GM03348 (cell line): ENCODE measurements around the gene CNGB1.
"Not testable (repeated sequence)": the region's sequence is repeated elsewhere in the genome, so short reads cannot be mapped to it uniquely, and the experiment has no call there.

Source experiments
- DNase-seq: peaks from one replicate; pipeline ENCODE4 v3.0.0; 2012; ENCODE audit warnings: low spot score

The CNGB1 gene

DNA sequence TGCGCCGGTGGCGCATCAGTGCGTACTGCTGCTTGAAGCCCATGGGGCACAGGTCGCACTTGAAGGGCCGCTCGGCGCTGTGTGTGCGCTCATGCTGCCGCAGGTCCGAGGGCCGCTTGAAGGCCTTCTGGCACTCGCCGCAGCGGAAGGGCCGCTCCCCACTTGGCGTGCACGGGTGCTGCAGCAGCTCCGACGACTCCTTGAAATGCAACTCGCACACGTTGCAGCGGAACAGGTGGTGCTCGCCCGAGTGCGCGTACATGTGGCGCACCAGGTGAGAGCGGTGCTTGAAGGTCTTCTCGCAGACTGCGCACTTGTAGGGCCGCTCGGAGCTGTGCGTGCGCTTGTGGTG is 26.2 kb upstream of the CNGB1 start:
- DNase-seq, result no peak

DNA sequence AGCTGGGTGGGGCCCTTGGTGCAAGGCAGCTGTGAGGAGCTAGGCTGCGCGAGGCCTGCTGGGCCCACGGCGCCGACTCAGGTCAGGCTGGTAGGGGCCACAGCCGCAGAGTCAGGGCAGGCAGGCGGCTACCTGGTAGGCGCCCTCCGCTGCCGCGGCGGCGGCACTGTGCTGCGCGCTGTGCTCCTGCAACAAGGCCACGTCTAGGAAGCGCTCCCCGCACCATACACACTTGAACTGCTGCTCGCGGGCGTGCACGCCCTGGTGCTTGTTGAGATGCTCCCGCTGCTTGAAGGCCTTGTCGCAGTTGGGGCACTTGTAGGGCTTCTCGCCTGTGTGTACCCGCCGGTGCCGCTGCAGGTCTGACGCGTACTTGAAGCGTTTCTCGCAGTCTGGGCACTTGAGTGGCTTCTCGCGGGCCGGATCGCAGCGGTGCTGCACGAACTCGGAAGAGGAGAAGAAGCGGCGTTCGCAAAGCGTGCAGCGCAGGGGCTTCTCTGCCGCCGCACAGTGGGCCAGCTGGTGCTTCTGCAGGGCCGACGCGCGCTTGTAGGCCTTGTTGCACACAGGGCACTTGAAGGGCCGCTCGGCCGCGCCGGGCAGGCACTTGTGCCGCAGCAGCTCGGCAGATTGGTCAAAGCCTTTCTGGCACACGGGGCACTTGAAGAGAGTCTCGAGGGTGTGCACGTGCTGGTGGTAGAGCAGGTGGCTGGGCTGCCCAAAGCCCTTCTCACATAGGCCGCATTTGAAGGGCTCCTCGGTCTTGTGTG is 25.7 kb upstream of the CNGB1 start:
- DNase-seq, result no peak

DNA sequence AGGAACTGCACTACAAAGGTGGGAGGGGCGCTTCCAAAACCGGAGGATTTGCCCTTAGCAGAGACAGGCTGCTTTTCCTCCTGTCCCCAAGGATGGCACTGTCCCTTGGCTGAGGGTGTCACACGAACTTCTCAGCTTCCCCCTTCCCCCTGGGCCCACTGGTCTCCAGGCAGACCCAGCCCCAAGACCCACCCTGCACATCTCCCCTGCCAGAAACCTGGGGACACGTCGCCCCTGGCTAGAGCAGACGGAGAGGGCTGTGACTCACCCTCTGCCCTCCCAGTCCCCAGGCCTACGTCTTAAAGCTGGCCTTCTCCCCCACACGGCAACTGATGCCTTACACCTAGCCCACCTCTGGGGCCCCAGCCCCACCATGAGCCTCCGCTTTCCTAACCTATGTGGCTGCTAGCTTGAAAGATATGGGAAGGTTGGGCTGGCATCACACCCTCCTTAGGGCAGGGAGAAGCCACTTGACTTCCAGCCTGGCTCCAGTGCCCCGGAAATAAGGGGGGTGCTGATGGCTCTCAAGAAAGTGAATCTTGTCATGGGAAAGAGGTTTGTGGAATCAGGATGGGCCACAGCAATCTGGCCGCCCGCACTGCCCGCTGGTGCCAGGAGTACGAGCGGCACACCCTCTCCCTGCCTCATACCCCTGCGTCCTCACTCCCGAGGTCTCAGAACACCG is 24.9 kb upstream of the CNGB1 start:
- no peak for DNase-seq

DNA sequence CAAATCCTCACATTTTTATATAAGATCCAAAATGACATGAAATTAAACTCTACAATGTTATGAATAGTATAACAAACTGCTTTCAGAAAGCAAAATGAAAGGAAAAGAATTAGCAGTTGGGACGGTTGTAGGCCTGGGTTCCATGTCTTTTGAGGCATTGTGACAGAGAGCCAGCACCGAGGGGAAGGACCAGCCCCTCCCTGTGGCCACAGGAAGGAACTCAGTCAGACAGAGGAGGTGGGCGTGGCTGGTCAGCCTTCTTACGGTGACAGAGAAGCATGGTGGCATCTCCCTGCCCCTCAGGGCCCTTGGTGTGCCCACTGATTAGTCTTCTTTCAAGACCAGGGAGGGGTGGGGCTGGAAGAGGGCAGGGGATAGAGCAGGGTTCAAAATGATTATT is 23.9 kb upstream of the CNGB1 start:
- DNase-seq, result peak; percentile 48

DNA sequence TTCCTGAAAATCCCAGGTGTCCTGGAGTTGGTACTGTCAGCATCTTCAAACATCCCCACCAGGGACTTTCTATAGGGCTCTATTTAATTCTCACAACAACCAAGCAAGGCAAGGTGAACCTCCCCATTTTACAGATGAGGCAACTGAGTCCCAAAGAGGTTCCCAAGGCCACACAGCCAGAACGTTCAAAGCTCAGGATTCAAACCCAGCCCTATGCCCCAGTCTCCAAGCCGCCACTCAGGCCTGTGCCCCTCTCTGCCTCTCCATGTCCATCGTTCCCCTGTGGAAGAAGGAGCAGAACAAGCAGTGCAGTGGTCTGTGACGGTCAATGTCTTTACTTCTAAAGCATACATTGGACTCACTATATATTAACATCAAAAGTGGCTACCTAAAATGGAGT is 23.4 kb upstream of the CNGB1 start:
- DNase-seq, result no peak

DNA sequence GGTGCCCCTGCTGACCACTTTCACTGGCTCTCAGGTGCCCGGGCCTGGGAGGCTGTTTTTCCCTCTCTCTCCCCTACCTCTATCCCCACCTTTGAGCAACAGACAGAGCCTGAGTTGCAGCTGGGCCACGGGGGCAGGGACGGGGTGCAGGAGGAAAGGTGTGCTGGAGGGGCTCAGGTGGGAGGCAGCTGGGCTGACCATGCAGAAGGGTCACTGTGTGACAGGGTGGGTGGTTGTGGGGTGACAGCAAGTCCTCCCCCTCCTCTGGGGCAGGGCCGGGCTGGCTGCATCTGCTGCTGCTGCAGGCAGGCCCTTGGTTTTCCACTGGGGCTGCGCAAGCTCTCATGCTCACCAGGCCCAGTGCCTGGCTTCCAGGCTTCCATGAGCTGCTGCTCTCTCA is 23.0 kb upstream of the CNGB1 start:
- DNase-seq, result no peak

DNA sequence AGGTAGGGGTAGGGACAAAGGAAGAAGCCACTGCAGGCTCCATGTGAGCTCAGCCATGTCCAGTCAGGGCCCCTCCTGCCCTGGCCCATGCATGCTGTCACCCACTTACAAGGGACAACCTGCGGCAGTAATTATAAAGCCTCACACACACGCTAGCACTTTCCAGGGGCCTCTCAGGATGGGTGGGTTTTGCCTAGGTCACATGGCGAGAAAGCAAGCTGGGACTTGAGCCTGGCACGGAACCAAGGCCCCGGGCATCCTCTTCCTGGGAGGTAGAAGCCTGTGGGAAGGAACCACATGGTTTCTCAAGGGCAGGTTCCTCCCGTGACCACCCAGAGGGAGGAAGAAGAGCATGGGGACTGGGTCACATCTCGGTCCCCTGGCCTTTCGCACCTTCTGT is 22.5 kb upstream of the CNGB1 start:
- DNase-seq, result no peak

DNA sequence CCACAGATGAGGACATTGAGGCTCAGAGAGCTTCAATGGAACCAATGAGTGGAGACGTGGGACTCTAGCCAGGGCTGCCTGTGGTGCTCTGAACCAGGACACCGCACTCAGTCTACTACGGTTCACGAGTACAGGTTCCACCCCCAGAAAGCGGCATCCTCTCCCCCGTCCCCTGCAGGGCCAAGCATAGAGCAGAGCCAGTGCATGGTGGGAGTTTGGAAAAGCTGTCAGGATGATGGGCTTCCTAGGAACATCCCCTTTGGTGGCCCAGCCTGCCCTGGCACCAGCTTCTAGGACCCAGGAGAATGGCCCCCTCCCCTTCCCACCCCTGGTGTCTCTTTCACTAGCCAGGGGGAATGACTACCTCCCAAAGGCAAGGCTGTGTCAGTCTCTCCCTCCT is 21.2 kb upstream of the CNGB1 start:
- DNase-seq, result no peak

DNA sequence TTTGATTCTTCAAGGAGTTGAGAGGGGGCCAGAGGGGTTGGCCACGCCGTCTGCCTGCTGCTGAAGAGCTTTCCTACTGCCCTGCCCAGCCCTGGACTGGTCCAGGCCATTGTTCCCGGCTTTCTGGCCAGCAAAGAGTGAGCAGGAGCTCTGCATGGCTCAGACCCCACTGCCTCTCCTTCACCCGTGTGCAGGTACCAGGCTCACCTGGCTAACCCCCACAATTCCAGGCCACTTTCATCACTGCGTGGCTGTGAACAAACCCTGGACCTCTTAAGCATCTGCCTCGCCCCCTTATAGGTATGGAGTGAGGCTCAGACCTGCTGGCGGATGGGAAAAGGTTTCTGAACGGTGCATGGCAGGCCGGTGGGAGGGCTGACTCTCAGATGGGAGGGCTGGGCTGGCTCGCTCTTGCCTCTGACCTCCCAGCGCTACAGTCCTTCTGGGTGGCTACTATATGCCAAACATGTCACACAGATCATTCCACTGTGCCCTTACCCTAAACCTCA is 20.7 kb upstream of the CNGB1 start:
- DNase-seq, result no peak

DNA sequence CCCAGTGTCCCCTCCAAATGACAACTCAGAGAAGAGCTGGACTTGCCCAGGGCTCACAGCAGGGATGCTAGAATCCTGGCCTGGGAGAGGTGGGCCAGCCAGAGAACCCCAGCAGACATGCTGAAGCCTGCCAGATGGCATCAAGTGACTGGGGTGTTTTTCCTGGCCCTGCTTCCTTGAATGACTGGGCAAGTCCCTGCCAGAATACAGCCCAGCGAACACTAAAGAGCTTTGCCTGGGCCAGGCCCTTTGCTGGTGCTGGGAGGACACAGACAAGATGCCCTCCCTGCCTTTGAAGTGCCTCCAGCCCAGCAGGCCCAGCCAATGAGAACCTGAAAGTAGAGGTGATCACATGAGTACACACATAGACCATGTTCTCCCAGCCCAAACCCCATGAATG is 18.0 kb upstream of the CNGB1 start:
- DNase-seq, result no peak

DNA sequence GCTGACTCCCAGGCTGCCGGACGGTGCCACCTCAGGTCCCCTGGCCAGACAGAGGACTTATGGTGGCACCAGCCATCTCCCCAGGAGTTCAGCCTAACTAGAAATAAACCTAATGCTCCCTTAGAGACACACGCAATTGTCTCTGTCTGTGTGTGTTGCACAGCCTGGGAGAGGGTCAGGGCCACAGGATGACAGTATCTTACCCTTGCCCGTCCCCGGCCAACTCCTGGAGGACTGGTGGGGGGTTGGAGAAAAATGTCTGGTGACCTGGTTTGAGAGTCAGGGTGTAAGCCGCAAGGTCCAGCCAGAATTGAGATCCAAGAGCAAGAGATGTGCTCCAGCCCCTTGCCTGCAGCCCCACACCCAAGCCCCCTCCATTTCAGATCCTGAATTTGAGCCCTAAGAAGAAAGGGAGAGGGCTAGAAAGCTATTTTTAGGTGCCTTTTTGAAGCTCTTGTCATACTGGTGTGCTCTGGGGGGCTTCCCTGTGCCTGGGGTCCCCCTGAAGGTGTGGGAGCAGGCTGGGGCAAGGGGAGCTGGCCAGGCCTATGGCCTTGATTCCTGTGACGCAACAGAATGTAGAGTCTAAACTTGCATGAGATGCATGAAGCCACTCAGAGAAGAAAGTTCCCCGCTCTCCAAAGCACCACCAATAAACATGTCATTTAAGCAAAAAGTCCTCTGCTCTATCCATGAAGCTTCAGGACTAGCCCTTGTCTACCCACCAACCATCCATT is 16.7 kb upstream of the CNGB1 start:
- DNase-seq, result no peak

DNA sequence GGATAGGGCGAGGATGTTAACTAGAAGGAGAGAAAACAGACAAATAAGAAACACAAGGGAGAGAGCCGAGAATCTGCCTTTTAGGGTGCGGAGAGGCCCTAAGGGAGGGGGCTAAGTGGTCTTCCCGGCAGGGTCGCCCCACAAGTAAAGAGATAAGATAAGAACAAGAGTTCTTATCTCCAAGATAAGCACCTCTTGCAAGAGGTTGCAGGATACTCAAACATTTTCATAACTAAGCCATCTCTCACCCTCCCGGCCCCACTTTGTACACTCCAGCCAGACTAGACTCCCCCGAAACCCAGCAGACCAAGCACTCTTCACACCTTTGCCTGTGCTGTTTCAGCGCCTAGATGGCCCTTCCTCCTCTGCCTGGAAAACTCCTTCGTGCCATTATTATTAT is 15.3 kb upstream of the CNGB1 start:
- no peak for DNase-seq

DNA sequence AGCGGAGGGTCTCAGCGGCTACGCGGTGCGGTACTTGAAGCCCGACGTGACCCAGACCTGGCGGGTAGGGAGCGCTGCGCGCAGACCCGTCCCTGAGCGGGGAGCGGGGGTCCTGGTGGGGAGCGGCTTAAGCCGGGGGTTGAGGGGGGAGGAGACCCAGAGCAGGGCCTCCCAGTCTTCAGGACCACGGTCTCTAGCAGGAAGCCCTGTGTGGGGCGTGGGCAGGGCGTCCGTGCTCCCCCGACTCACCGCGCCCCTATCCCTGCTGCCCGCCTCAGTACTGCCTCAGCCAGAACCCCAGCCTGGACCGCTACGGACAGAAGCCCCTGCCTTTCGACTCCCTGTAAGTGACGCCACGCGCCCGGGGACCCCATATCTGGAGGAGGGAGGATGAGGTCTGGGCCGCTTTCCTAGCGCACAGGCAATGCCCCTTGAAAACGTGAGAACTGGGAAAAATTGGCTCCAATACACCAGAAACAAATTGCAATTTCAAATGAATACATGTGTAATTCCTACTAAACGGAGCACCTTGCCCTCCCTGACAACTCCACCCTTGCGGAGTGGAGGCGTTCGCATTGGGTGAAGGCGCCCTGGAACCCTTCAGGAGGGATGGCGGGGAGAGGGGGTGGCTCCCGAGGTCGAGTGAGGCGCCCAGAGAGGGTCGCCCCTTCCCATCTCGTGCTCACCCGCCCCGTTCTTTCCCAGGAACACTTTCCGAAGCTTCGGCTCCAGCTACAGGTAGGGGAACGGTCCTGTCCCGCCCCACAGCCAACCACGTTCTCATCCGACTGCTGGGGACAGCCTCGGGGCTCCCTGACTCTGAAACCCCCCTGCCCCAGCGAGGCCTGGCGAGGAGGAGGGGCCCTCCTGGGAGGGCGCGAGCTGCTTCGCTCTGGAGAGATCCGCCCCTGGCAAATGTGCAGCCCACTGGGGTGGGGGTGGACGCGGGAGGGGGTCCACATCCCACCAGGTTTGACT is 14.6 kb upstream of the CNGB1 start:
- DNase-seq, result no peak

DNA sequence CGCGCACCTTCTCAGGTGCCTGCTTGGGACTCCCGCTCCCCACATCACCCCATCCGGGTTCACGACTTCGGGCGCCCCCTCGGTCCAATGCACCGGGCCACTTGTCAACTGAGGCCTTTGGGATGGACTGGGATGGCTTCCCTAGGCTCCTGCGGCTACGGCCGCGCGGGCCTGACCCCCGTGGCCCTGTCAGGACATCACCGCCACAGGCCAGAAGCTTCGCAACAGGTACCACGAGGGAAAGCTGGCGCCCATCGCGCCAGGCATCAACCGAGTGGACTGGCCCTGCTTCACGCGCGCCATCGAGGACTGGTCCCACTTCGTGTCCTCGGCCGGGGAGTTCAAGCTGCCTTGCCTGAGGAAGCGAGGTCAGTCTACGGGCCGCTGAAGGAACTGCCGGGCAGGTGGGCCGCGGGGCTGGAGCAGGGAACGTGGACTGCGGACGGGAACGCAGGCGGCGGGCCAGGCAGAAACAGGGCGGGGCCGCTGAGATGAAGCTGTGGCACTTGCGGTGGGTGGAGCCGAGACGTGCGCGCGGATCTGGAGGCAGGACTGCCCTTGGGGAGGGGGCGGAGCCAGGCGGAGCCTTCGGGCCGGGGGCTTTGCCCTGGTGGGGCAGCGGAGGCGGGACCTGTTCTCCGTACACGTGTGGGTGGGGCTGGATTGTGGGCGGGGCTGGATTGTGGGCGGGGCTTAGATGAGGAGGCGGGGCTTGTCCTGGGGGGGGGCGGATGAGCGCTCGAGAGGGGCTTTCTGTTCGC is 13.7 kb upstream of the CNGB1 start:
- DNase-seq, result peak; percentile 69

DNA sequence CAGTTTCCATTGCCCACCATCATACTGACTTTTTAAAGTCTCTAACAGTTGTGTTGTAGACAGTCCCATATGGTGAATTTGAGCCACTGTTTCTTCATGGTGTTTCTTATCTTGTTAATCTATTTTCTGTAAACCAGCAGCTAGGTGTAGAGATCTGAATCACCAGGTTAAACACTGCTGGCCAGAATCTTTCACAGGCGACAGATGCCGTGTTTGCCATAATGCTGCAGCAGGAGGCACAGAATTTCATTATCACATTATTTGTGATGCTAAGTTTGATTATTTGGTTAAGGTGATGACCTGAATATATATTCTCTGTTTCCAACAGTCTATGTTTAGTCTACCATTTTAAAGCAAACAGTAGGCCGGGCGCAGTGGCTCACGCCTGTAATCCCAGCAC is 11.5 kb upstream of the CNGB1 start:
- DNase-seq, result no peak

DNA sequence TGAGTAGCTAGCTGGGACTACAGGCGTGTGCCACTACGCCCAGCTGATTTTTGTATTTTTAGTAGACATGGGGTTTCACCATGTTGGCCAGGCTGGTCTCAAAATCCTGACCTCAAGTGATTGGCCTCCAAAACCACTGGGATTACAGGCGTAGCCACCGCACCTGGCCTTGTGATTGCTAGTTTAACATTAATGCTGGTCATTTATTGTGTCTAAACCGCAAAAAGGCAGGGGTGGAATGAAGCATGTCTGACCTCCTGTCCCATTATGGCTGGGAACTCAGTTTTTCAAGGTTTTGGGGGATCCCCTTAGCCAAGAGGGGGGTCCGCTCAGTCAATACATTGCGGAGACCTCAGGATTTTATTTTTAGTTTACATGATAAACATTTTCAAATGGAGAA is 10.7 kb upstream of the CNGB1 start:
- no peak for DNase-seq

DNA sequence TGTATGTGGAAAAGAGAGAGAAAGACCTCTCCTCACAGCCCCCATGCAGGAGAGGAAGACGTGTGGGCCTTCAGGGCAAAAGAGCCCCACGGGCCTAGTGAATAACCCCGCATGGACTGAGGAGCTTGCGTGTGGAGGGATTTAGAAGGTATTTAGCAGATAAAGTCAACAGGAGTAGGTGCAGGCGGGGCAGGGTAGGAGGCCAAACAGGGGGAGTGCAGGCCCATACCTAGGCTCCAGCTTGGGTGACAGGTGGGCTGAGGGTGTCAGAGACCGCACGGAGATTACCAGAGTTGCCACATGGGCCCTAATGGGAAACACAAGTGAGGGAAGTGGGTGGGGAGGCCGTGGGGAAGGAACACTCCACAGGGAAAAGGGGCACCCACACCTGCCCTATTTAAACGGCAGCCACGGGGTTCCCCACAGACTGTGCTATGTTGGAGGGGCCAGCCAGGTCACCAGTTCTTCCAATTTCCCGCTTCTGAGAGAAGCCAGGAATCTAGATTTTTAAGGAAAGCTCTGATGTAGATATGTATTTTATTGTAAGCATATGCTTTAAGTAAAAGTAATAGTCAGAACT is 8.2 kb upstream of the CNGB1 start:
- DNase-seq, result no peak

DNA sequence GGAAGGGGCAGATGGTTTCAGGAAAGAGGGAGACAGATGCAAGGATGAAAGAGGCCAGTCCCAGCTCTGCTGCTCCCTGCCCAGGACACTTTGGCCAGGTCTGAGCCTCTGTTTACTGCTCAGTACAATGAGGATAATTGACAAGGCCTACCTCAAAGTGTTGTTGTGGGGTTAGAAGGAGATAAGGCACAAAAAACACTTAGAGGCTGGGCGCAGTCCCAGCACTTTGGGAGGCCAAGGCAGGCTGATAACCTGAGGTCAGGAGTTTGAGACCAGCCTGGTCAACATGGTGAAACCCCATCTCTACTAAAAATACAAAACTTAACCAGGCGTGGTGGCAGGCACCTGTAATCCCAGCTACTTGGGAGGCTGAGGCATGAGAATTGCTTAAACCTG is 7.1 kb upstream of the CNGB1 start:
- not testable (repeated sequence) for DNase-seq

DNA sequence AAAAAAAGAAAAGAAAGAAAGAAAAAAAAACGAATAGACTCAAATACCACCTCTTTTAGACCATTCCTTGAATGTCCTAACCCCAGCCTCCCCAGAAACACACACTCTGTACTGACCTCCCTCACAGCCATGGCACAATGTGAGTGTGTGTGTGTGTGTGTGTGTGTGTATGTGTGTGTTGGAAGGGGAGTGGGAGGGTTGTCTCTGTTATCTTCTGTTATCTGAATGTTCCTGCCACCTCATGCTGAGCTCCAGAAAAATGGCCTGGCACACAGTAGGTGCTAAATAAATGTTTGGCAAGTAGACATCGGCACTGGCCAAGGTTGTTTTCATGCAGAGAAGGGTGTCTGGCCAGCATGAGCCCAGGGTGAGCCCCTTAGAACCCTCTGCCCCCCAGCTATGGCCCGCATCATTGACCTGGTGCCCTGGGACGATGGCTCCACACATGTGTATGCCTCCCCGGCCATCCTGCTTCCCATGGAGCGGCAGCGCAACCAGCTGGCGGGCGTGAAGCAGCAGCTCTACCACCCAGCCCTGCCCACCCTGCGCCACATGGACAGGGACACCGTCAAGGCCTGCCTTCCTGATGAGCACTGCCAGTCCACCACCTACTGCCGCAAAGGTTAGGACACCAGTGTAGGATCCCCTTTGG is 6.6 kb upstream of the CNGB1 start:
- no peak for DNase-seq

DNA sequence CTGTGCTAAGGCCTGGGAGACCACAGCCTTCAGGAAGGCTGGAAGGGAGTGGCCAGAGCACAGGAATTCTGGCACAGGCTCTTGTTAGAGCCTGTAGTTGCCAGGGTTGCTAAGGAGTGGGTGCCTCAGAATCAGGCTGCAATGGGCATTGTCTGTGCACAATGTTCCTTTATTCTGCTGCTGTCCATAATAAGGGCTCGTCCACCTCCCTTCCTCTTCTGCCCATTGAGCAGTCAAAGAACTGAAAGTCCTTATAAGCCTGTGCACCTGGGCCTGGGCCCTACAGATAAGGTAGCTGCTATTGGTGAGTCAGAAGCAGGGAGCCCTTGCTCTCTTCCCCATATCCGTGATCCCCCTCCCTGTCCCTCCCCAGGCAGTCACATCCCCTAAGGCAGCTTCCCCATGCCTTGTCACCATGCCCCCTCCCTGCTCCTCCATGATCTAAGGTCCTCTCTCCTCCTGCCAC is 5.4 kb upstream of the CNGB1 start:
- peak; percentile 43 for DNase-seq
